KOPT-K1 (cell line): ENCODE measurements around the gene PDE7B.

Source experiments
- H3K27ac ChIP-seq: fragments of 200-600 bp; sonication (generic); 2 replicates; pipeline ENCODE4 v1.5.1; 2016; ENCODE audit warnings: antibody characterized with exemption, mild to moderate bottlenecking, low read depth, low read length; ENCODE audit not compliant: poor library complexity, severe bottlenecking
- H3K36me3 ChIP-seq: fragments of 200-600 bp; sonication (generic); 2 replicates; pipeline ENCODE4 v1.5.1; 2017; ENCODE audit warnings: antibody characterized with exemption, mild to moderate bottlenecking, low read length, moderate library complexity; ENCODE audit not compliant: insufficient read depth
- H3K9me3 ChIP-seq: fragments of 200-600 bp; sonication (generic); 2 replicates; pipeline ENCODE4 v1.5.1; 2017; ENCODE audit warnings: antibody characterized with exemption, low read length, mild to moderate bottlenecking; ENCODE audit not compliant: insufficient read depth, poor library complexity, severe bottlenecking

Gene PDE7B

DNA sequence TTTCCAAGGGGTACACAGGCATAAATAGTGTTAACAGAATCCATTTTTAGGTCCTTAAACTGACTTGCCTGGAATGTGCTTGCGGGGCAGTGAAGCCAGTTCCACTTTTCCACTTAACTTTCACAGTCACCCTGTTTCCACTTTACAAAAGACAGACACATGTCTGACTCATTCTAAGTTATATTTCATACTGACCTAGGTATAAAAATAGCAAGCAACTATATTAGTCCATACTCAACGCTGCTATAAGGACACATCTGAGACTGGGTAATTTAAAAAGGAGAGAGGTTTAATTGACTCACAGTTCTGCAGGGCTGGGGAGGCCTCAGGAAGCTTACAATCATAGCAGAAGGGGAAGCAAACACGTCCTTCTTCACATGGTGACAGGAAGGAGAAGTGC is 310.4 kb downstream of the PDE7B start:
- no peak overlapping the region for H3K27ac ChIP-seq
- no peaks in the 10 kb centered on the region for H3K9me3 ChIP-seq
- no peaks in the 10 kb centered on the region for H3K36me3 ChIP-seq

DNA sequence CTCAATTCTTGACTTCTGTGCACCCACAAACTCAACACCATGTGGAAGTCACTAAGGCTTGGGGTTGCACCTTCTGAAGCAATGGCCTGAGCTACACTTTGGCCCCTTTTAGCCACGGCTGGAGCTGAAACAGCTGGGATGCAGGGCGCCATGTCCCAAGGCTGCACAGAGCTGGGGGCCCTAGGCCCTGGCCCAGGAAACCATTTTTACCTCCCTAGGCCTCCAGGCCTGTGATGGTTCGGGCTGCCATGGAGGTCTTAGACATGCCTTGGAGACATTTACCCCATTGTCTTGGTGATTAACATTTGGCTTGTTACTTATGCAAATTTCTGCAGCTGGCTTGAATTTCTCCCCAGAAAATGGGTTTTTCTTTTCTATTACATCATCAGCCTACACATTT is 311.8 kb downstream of the PDE7B start:
- no peak overlapping the region for H3K27ac ChIP-seq
- no peaks in the 10 kb centered on the region for H3K9me3 ChIP-seq
- H3K36me3 ChIP-seq: no peaks in the 10 kb centered on the region

DNA sequence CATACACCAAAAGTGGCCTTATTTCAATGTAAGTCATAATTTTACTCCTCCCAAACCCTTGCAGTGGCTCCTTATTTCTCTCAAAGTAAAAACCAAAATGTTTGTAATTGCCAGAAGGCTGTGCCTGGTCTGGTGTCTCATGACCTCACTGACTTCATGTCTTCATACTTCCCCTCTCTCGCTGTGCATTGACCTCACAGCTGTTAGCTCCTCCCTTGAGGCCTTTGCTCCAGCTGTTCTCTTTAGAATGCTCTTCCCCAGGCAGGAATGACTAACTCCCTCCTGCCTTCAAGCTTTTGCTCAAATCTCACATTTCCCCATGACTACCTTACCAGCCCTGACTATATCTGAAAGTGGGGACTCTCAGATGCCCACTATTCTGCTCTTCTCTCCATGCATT is 315.3 kb downstream of the PDE7B start:
- Histone ChIP-seq H3K27ac (no peak overlapping the region), H3K9me3 (no peaks in the 10 kb centered on the region), H3K36me3 (no peaks in the 10 kb centered on the region)

DNA sequence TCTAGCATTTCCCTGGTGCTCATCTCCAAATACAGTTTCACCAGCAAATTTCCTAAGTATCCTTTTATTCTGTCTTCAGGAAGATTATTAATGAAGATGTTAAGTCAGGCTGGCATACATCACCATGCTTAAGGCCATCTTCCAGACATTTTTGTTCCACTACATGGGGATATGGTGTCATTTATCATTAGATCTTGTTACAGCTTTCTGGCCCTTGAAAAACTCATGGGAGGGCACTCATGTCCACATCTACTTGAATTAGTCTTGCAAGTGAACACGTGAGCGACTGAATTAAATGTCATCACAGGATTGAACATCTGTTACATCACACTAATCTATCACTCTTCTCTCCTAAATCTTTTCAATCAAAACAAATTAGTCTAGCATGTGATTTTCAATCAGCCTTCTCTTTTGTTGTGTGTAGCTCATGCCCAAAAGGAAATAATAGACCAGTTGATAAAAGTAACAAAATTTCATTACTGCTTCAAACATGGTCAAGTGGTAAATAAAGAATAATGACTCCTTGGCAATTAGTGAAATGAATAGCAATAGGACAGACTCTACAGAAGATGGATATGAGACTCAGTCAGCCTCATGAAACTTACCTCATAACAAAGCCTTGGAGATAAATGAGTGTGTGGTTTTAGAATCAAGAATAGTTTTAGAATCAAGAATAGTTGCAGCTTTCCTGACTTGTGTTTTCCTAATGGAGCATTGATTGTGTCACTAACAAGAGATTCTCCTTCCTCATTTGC is 318.1 kb downstream of the PDE7B start:
- no peaks in the 10 kb centered on the region for H3K36me3 ChIP-seq
- no peaks in the 10 kb centered on the region for H3K9me3 ChIP-seq
- H3K27ac ChIP-seq: no peak overlapping the region

DNA sequence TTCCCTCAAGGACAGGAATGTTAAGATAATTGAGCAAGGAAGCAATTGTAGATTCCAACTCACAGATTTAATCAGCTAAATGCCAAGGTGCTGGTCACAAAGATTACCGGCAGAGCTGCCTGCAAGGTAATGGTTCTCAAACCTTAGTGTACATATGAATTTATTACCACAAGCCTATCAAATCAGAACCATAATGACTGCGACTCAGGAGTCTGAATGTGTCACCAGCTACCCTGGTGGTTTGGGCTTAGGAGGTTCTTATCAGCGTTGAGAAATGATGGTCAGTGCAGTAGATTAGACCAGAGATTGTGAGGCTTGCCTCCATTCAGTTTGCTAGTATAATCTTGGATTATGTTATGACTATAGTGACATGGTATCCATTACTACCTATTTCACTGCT is 319.7 kb downstream of the PDE7B start:
- Histone ChIP-seq H3K36me3 (no peaks in the 10 kb centered on the region), H3K9me3 (no peaks in the 10 kb centered on the region), H3K27ac (no peak overlapping the region)

DNA sequence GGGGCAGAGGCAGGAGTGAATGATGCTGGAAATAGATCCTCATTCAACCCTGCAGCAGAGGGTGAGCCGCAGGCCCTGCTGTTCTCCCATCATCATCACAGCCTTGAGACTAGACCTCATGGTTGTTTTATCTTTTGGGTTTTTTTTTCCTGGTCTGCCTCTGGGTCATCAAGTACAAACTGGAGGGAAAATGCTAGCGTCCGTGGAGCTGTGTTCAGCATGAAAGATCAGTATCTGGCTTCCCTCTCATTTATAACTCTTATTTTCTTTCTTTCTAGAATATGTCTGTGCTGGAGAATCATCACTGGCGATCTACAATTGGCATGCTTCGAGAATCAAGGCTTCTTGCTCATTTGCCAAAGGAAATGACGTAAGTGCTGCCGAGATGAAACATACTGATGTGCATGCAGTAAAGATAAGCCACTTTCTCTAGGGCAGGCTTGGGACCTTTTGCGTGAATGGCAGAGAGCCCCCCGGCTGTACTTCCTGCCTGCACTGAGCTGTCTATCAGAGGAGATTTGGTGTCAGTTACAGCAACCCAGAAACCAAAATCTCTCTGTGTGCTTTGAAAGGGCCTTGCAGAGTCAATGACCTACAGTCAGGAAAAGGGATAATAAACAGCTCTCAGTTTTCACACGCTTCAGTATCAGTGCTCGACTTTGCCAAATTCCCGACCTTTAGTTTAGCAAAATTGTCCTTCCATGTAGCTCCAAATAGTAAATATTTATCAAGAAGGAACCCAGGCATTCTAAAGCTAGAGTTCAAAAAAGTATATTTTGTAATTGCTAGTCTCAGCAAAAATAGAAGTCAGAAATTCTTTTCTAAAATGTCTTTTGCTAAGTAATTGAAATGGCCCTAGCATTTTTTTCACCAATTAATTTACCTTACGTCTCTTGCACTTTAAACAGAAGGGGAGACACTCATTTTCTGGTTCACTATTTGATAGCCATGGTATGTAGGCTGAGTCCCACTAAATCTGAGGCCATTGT is 322.3 kb downstream of the PDE7B start:
- no peaks in the 10 kb centered on the region for H3K36me3 ChIP-seq
- H3K27ac ChIP-seq: no peak overlapping the region
- H3K9me3 ChIP-seq: no peaks in the 10 kb centered on the region

DNA sequence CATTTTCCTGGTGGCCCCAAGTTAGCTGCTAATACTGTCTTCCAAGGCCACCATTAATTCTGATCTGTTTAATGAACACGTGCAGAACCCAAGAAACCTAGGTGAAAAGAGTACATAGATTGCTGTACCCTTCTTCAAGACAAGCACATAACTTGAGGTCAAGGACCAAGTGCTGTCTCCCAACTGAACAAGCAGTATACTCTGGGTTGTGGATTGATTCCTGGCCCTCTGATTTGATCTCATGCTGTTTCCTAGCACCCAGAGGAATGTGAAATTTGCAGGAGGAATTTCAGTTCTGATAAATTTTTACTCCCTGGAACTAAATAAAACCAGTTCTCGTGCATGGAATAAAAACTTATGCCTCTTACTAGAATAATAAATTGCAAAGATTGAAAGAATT is 323.0 kb downstream of the PDE7B start:
- Histone ChIP-seq H3K36me3 (no peaks in the 10 kb centered on the region), H3K27ac (no peak overlapping the region), H3K9me3 (no peaks in the 10 kb centered on the region)

DNA sequence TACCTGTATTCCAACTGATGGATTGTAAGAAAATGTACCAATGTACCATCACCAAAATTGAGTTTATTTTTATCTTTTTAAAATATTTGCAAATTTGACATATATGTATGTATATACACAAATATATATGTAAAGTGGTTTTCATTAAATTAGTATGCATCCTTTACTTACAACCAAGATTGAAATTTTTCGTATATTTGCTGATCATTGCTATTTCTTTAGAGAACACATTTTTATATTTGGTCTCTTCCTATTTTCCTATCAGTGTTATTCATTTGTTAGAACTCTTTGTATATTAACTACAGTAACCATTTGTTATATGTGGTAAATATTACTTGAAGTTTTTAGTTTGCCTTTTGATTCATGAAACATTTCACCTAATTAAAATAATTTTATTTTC is 324.4 kb downstream of the PDE7B start:
- Histone ChIP-seq H3K27ac (no peak overlapping the region), H3K36me3 (no peaks in the 10 kb centered on the region), H3K9me3 (no peaks in the 10 kb centered on the region)

DNA sequence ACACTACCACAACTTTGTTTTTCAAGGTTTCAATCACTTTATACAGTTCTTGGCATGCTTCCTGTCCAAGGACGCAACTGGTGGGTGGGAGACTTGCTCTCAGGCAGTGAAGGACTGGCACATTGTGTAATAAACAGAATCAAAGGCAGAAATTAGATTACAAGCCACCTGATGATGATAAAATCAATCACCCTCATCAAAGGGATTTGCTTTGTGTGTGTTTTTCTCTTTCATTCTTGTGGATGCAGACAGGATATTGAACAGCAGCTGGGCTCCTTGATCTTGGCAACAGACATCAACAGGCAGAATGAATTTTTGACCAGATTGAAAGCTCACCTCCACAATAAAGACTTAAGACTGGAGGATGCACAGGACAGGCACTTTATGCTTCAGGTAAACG is 327.2 kb downstream of the PDE7B start:
- Histone ChIP-seq H3K27ac (no peak overlapping the region), H3K9me3 (no peaks in the 10 kb centered on the region)

DNA sequence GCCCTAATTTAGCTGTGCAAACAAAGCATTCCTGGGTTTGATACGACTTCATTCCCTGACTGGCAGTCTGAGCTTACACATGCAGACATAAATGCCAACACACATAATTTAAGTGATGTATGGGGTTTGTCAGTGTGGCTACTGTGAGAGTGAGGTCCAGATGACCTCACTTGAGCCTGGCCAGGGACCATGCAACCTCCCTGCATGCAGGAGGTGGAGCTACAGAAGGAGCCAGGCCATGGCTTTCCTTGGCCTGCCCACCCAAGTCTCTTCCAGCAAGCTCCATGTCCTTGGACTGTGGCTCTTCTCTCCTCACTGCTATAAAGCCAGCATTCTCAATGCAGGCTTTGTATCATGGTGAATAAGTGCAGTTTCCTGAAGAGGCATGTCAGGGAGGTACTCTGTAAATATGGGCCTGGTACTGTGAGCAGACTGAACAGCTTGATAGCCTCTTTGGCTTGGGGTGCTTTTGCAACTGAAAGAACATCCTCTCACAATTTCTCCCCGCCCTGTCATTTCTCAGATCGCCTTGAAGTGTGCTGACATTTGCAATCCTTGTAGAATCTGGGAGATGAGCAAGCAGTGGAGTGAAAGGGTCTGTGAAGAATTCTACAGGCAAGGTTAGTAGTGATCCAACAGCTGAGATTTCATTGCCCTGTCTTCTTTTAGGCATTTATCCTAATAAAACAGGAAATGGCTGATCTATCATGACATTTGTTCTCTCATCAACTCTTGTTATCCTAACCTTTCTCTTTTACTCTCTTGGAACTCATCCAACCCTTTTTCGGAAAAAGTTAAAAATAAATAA is 329.4 kb downstream of the PDE7B start:
- no peaks in the 10 kb centered on the region for H3K36me3 ChIP-seq

More for the DNA sequence above, 327.2 kb downstream of the PDE7B start:
- H3K36me3 ChIP-seq: no peaks in the 10 kb centered on the region

DNA sequence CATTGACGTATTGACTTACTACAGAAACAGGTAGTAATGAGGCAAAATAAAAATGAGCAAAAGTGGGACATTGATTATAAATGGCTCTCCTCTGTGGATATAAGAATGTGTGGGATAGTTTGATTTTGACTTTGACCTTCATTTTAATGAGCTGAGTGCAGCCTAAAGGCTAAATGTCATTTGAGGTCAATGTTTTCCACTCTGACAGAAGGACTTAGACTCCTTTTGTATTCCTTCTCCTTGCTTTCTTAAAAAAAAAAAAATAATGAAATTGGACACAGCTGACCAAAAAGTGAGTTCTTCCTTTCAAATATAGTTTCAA is 330.0 kb downstream of the PDE7B start:
- H3K9me3 ChIP-seq: no peaks in the 10 kb centered on the region
- H3K36me3 ChIP-seq: no peaks in the 10 kb centered on the region
- no peak overlapping the region for H3K27ac ChIP-seq

More for the DNA sequence above, 329.4 kb downstream of the PDE7B start:
- Histone ChIP-seq H3K27ac (no peak overlapping the region), H3K9me3 (no peaks in the 10 kb centered on the region)

DNA sequence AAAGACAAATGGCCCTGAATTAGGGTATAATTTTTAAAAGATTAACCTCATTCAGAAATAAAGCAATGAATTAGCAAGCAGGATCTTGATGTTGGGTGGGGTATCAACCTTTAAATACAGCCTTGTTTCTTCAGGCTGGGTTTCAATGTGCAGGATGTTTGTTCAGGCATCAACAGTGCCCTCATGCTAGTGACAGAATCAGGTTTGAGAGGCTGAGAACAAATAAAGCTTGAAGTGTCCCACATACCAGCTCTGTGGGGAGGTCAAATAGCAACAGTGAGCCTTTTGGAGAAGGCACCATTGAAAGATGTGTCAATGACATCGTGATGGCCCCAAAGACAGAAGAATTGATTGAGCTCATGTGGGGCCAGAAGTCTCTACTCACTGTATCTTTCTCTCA is 330.4 kb downstream of the PDE7B start:
- Histone ChIP-seq H3K27ac (no peak overlapping the region), H3K9me3 (no peaks in the 10 kb centered on the region), H3K36me3 (no peaks in the 10 kb centered on the region)

DNA sequence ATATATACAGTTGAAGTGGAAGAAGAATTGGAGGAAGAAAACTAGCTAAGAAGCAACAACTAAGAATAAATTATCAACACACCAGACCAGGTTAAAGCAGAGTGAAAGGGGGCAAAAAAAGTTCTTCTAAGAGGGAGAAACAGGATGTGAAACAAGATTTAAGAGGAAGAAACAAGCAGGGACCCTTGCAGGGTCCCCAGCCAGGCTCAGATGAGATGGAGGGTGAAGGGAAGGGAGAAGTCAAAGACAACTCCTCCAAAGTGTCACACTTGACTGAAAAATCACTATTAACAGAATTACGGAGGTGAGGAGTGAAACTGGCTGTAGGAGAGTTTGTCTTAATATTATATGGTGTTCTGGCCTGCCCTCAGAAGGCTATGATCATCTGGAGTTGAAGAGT is 333.2 kb downstream of the PDE7B start:
- H3K9me3 ChIP-seq: no peaks in the 10 kb centered on the region
- H3K36me3 ChIP-seq: no peaks in the 10 kb centered on the region
- no peak overlapping the region for H3K27ac ChIP-seq

DNA sequence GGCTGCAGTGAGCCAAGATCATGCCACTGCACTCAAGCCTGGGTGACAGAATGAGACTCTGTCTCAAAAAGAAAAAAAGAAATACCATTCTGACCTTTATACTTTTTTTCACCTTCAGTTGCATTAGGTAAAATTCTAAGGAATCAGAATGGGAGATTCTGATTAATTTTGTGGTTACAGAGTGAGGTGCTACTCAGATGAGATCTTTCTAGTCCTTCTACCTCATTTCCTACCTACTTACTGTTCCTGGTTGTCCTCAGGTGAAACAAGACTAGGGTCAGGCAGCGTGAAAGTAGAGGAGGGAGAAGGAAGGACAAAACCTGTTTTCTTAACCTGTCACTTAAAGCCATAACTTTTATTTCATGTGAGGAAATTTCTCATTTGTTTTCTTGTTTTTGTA is 334.9 kb downstream of the PDE7B start:
- Histone ChIP-seq H3K9me3 (no peaks in the 10 kb centered on the region), H3K27ac (no peak overlapping the region), H3K36me3 (no peaks in the 10 kb centered on the region)

DNA sequence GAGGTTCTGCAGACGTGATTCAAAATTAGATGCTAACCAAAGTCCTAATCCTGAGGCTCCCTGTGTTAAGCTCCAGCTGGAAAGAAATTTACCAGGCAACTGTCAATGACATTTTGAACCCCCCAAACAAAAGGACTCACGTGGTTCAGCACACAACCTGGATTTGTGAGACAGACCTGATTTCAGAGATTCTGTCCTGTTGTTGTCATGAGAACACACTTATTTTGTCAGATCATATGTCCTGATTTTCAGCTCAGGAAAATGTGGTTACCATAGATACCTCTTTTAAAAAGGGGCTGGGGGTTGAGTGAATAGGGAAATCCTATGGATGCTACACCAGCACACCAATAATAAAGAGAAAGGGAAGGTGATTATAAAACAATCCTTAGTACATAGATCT is 337.0 kb downstream of the PDE7B start:
- Histone ChIP-seq H3K9me3 (no peaks in the 10 kb centered on the region), H3K27ac (no peak overlapping the region), H3K36me3 (no peaks in the 10 kb centered on the region)
